HEK293T (cell line): ENCODE data around the gene HSBP1L1.

ENCODE experiments used
- CTCF ChIA-PET: fragments of 350-600 bp; formaldehyde crosslinking; extraction: SDS; loops from one replicate; lab custom pipeline; 2021; ENCODE audit warnings: antibody characterized with exemption, inconsistent platforms; lab: Yijun Ruan, JAX
- POLR2A ChIA-PET: fragments of 350-600 bp; formaldehyde crosslinking; extraction: SDS; loops from one replicate; lab custom pipeline; 2020; ENCODE audit warnings: antibody characterized with exemption, inconsistent platforms; lab: Yijun Ruan, JAX
- DNase-seq: peaks from one replicate; pipeline ENCODE4 v3.0.0; 2012; ENCODE audit warnings: mixed read lengths; ENCODE audit errors: extremely low spot score
- ARNT ChIP-seq: fragments of 450-650 bp; IDR thresholded peaks from 2 replicates; pipeline ENCODE4 v1.6.1; 2017; ENCODE audit warnings: mild to moderate bottlenecking
- BHLHE40 ChIP-seq: fragments of 450-650 bp; IDR thresholded peaks from 2 replicates; pipeline ENCODE4 v1.6.1; 2016; ENCODE audit warnings: mild to moderate bottlenecking, moderate library complexity, borderline replicate concordance
- CTBP1 ChIP-seq: fragments of 450-650 bp; IDR thresholded peaks from 2 replicates; pipeline ENCODE4 v1.6.1; 2016; ENCODE audit warnings: borderline replicate concordance
- ELF4 ChIP-seq: fragments of 450-650 bp; IDR thresholded peaks from 2 replicates; pipeline ENCODE4 v1.6.1; 2017; ENCODE audit warnings: antibody characterized with exemption
- FOXA1 ChIP-seq: fragments of 450-650 bp; IDR thresholded peaks from 2 replicates; pipeline ENCODE4 v1.6.1; 2016; ENCODE audit warnings: mild to moderate bottlenecking
- FOXK2 ChIP-seq: fragments of 450-650 bp; IDR thresholded peaks from 2 replicates; pipeline ENCODE4 v1.6.1; 2016; ENCODE audit warnings: mild to moderate bottlenecking
- FOXM1 ChIP-seq: fragments of 450-650 bp; IDR thresholded peaks from 2 replicates; pipeline ENCODE4 v1.6.1; 2017; ENCODE audit warnings: mild to moderate bottlenecking, borderline replicate concordance
- HDGF ChIP-seq: fragments of 450-650 bp; IDR thresholded peaks from 2 replicates; pipeline ENCODE4 v1.6.1; 2017; ENCODE audit warnings: antibody characterized with exemption, borderline replicate concordance
- L3MBTL2 ChIP-seq: fragments of 450-650 bp; conservative IDR thresholded peaks from 2 replicates; pipeline ENCODE4 v1.6.1; 2016; ENCODE audit warnings: mild to moderate bottlenecking
- LEF1 ChIP-seq: fragments of 450-650 bp; IDR thresholded peaks from 2 replicates; pipeline ENCODE4 v1.6.1; 2017; ENCODE audit warnings: mild to moderate bottlenecking, borderline replicate concordance
- NFRKB ChIP-seq: fragments of 450-650 bp; IDR thresholded peaks from 2 replicates; pipeline ENCODE4 v1.6.1; 2016; ENCODE audit warnings: mild to moderate bottlenecking, moderate library complexity
- SP1 ChIP-seq: fragments of 450-650 bp; IDR thresholded peaks from 2 replicates; pipeline ENCODE4 v1.6.1; 2017
- SUZ12 ChIP-seq: fragments of 450-650 bp; IDR thresholded peaks from 2 replicates; pipeline ENCODE4 v1.6.1; 2016; ENCODE audit warnings: mild to moderate bottlenecking
- TARDBP ChIP-seq: fragments of 450-650 bp; IDR thresholded peaks from 2 replicates; pipeline ENCODE4 v1.6.1; 2016
- ZNF384 ChIP-seq: fragments of 450-650 bp; IDR thresholded peaks from 2 replicates; pipeline ENCODE4 v1.6.1; 2016
- TF ChIP-seq, protein P1 (sequence below): fragments of 450-650 bp; IDR thresholded peaks from 2 replicates; pipeline ENCODE4 v1.6.1; 2016

The HSBP1L1 gene

DNA sequence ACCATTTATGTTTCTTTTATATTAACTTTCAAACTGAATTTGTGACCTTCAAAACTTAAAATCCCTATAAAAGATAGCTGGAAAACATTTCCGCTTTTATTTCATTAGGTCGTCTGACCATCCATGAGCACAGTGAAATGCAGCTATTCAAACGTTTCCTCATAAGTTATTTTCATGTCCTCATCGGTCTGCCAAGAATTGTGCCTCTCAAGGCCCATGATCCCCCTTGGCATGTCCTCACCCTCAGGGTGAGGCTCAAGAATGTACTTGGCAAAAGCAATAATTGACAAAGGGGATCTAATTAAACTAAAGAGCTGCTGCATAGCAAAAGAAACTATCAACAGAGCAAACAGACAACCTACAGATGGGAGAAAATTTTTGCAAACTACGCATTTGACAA lies 25.3 kb upstream of the HSBP1L1 start:
- CTCF ChIA-PET: no interaction called here
- TF ChIP-seq BHLHE40 (no peak), HDGF (no peak), ELF4 (no peak), TARDBP (no peak), ARNT (no peak), FOXA1 (no peak), LEF1 (no peak), FOXK2 (no peak), L3MBTL2 (no peak), CTBP1 (no peak), SP1 (no peak), SUZ12 (no peak), ZNF384 (no peak), FOXM1 (no peak)
- TF ChIP-seq, protein P1, sequence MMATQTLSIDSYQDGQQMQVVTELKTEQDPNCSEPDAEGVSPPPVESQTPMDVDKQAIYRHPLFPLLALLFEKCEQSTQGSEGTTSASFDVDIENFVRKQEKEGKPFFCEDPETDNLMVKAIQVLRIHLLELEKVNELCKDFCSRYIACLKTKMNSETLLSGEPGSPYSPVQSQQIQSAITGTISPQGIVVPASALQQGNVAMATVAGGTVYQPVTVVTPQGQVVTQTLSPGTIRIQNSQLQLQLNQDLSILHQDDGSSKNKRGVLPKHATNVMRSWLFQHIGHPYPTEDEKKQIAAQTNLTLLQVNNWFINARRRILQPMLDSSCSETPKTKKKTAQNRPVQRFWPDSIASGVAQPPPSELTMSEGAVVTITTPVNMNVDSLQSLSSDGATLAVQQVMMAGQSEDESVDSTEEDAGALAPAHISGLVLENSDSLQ: no peak
- POLR2A ChIA-PET: no interaction called here
- DNase-seq: no peak

DNA sequence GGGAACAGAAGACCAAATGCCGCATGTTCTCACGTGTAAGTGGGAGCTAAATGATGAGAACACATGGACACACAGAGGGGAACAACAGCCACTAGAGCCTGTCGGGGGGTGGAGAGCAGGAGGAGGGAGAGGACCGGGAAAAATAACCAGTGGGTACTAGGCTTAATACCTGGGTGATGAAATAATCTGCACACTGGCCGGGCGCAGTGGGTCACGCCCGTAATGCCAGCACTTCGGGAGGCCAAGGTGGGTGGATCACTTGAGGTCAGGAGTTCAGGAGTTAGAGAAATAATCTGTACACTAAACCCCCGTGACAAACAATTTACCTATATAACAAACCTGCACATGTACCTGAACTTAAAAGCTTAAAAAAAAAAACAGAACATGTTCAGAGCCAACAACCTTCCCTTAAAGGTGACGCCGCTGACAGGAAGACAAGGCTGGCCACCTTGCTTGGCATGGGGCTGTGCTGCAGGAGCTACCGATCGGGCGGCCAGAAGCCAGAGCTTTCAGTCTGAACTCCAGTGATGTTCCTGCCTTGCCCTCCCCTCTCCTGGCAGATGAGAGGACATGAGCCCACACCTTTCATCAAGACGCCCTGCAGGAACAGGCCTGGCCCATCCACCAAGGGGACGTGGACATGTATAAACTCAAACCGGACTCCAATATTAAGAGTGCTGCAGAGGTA lies 24.2 kb upstream of the HSBP1L1 start:
- DNase-seq: no peak
- POLR2A ChIA-PET: no interaction called here
- TF ChIP-seq FOXM1 (no peak), SP1 (no peak), ELF4 (no peak), L3MBTL2 (no peak), FOXK2 (no peak), NFRKB (no peak)
- TF ChIP-seq, protein P1: no peak
- CTCF ChIA-PET: no interaction called here

DNA sequence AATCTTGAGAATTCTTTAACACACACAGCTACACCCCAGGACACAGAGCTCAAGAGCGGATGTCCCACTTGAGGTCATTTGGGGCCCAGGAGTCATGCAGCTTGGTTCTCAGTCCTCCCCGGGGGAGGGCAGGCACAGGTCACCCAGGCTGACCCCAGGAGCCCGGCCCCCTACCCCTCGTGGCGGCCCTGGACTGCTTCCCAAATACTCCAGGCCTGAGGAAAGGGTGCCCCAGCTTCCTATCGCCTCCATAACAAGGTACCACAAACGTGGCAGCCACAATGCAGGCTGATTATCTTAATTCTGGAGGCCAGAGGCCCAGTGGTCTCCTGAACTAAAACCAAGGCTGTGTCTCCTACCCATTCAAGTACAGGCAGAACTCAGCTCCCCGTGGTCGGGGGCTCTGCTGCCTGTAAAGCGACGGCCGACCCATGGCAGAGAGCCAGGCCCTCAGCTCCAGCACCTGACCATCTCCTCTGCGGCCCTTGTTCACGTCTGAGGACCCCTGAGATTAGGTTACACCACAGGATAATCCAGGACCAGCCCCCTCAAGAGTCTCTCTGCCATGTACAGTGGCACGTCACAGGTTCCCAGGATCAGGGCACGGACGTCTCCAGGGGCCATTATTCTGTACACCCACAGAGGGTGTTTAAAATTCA lies 23.5 kb upstream of the HSBP1L1 start:
- POLR2A ChIA-PET: no interaction called here
- CTCF ChIA-PET: no interaction called here
- TF ChIP-seq ARNT: no peak
- no peak for TF ChIP-seq HDGF
- no peak for TF ChIP-seq SP1
- TF ChIP-seq CTBP1: no peak
- no peak for TF ChIP-seq BHLHE40
- no peak for TF ChIP-seq TARDBP
- TF ChIP-seq, protein P1: no peak
- TF ChIP-seq FOXA1: no peak
- no peak for TF ChIP-seq ELF4
- TF ChIP-seq LEF1: no peak
- TF ChIP-seq ZNF384: no peak
- no peak for TF ChIP-seq L3MBTL2
- TF ChIP-seq FOXM1: no peak
- no peak for TF ChIP-seq FOXK2
- TF ChIP-seq NFRKB: no peak
- TF ChIP-seq SUZ12: no peak
- DNase-seq: no peak

DNA sequence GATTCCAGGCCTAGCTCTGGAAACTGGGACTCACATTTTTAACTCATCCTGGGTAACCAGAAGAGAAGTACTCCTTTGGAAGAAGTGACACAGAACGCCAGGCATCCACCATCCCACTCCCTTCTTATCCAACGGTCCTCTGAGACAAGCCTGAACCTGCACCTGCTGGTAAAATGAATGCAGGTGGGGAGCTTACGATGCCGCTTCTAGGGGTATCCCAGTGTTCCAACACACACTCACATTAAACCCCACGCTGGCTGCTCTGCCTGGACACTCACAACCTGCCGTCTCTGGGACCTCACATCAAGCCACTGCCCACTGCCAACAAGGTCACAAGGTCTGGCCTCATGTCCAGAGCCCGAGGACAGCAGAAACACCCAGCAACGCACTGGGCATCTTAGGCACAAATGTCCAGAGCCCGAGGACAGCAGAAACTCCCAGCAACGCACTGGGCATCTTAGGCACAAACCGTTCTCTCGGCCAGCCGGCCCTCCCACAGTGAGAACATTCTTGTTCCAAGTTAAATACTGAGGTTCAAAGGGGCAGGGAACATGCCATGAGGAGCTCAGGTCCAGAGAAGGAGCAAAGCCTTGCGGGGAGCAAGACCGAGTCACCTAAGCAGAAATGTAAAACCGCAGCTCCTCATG lies 22.8 kb upstream of the HSBP1L1 start:
- ChIA-PET POLR2A (interaction anchor here (1.7 kb wide), 1 partner anchor 9 kb away, joined by 3 read pairs; no protein-coding TSS in a partner anchor), CTCF (no interaction called here)
- TF ChIP-seq ELF4 (no peak), SP1 (no peak), BHLHE40 (no peak), L3MBTL2 (no peak), FOXM1 (no peak), HDGF (no peak), FOXA1 (no peak), TARDBP (no peak), CTBP1 (no peak), SUZ12 (no peak), FOXK2 (no peak), NFRKB (no peak), ZNF384 (no peak), LEF1 (no peak), ARNT (no peak)
- TF ChIP-seq, protein P1: no peak
- DNase-seq: no peak

DNA sequence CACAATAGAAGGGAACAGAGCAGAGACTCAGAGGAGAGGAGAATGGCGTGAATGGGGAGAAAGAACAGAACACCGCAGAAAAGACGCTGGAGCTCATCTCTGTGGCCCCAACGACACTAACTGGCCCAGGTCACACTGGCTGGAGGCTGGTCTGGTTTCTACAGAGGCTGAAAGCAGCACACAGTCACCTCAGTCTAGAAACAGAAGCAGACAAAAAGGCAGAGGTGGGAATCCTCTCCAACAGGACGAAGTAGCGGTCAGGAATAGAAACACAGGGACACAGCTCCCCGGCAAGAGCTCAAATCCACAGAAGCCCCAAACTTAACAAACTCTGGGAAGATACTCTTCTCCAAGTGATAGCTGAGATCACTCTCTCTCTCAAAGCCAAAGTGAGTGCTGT lies 22.2 kb upstream of the HSBP1L1 start:
- ChIA-PET CTCF (no interaction called here), POLR2A (interaction anchor here (1.7 kb wide), 1 partner anchor 8 kb away, joined by 3 read pairs; no protein-coding TSS in a partner anchor)
- TF ChIP-seq LEF1 (no peak), FOXA1 (no peak), HDGF (no peak), NFRKB (no peak), ARNT (no peak), ELF4 (no peak), TARDBP (no peak), CTBP1 (no peak), SP1 (no peak), ZNF384 (no peak), FOXK2 (no peak), BHLHE40 (no peak), SUZ12 (no peak), FOXM1 (no peak)
- TF ChIP-seq, protein P1: no peak
- DNase-seq: no peak
